Measurements from ENCODE around the gene HTT.

The HTT gene

GRCh38 chr4:3239998-3240920, 165.8 kb downstream of the HTT start:
- DNase-seq = no peak

GRCh38 chr4:3240936-3241522, 166.5 kb downstream of the HTT start:
- no peak for DNase-seq

GRCh38 chr4:3241898-3242524, 167.5 kb downstream of the HTT start:
- DNase-seq = no peak

GRCh38 chr4:3243136-3243780, 168.8 kb downstream of the HTT start:
- no peak for DNase-seq

GRCh38 chr4:3244002-3244401, 169.5 kb downstream of the HTT start:
- no peak for DNase-seq

- no peak for DNase-seq
Measured at GRCh38 chr4:3244747-3245146, 170.3 kb downstream of the HTT start.

- DNase-seq = no peak
Measured at GRCh38 chr4:3245676-3246075, 171.2 kb downstream of the HTT start.

- no peak for DNase-seq
Measured at GRCh38 chr4:3246458-3247398, 172.2 kb downstream of the HTT start.

GRCh38 chr4:3247399-3248177, 173.1 kb downstream of the HTT start:
- DNase-seq = no peak

GRCh38 chr4:3248178-3248480, 173.6 kb downstream of the HTT start:
- no peak for DNase-seq

GRCh38 chr4:3248811-3249661, 174.6 kb downstream of the HTT start, which contains the start of gene MSANTD1:
TSS of gene MSANTD1 (plus strand) at chr4:3249159. CDS start at chr4:3249223, 64 bp downstream.
- no peak for DNase-seq

- DNase-seq = no peak
Measured at GRCh38 chr4:3249711-3250437, 175.4 kb downstream of the HTT start.

GRCh38 chr4:3250438-3250955, 176.0 kb downstream of the HTT start:
- DNase-seq = no peak

GRCh38 chr4:3250956-3251690, 176.6 kb downstream of the HTT start:
- DNase-seq = no peak

- DNase-seq = no peak
Measured at GRCh38 chr4:3251691-3252479, 177.4 kb downstream of the HTT start.

GRCh38 chr4:3252480-3252828, 178.0 kb downstream of the HTT start:
- DNase-seq = no peak

GRCh38 chr4:3252831-3253641, 178.6 kb downstream of the HTT start:
- no peak for DNase-seq

All from SW 1271 (cell line).